Hematopoietic multipotent progenitor cell treated with erythropoietin and hydrocortisone succinate and interleukin-3 and kit ligand, for 6 days (in vitro differentiated cells): ENCODE data around the gene B4GALT1.
A peak's percentile ranks its signal among the peaks of the same experiment; 100 is the strongest.

Source experiments
- DNase-seq: peaks from one replicate; pipeline ENCODE4 v3.0.0-alpha.2; 2015

Gene B4GALT1

GRCh38 chr9:33167084-33167971, at the start of gene B4GALT1:
Gene B4GALT1, minus strand, starts transcription at chr9:33167336. Its CDS starts 167 bp downstream, at chr9:33167169.
- peak; percentile 96 for DNase-seq

- no peak for DNase-seq
Observed at GRCh38 chr9:33211695-33212393, 44.7 kb upstream of the B4GALT1 start.

- DNase-seq = no peak
Observed at GRCh38 chr9:33210006-33210715, 43.0 kb upstream of the B4GALT1 start.

- no peak for DNase-seq
Observed at GRCh38 chr9:33209394-33209793, 42.3 kb upstream of the B4GALT1 start.

GRCh38 chr9:33202552-33203201, 35.5 kb upstream of the B4GALT1 start:
- DNase-seq = peak; percentile 44

- DNase-seq = no peak
Observed at GRCh38 chr9:33202018-33202417, 34.9 kb upstream of the B4GALT1 start.

- DNase-seq = no peak
Observed at GRCh38 chr9:33198165-33198564, 31.0 kb upstream of the B4GALT1 start.

- no peak for DNase-seq
Observed at GRCh38 chr9:33197279-33198152, 30.4 kb upstream of the B4GALT1 start.

GRCh38 chr9:33196736-33197135, 29.6 kb upstream of the B4GALT1 start:
- DNase-seq = no peak

GRCh38 chr9:33193818-33194217, 26.7 kb upstream of the B4GALT1 start:
- no peak for DNase-seq

GRCh38 chr9:33192493-33193255, 25.5 kb upstream of the B4GALT1 start:
- no peak for DNase-seq

- DNase-seq = no peak
Observed at GRCh38 chr9:33190021-33190705, 23.0 kb upstream of the B4GALT1 start.

GRCh38 chr9:33189331-33189791, 22.2 kb upstream of the B4GALT1 start:
- DNase-seq = no peak

GRCh38 chr9:33188711-33189110, 21.6 kb upstream of the B4GALT1 start:
- no peak for DNase-seq

- DNase-seq = no peak
Observed at GRCh38 chr9:33187519-33188218, 20.5 kb upstream of the B4GALT1 start.

- no peak for DNase-seq
Observed at GRCh38 chr9:33186457-33187168, 19.5 kb upstream of the B4GALT1 start.

- DNase-seq = no peak
Observed at GRCh38 chr9:33185858-33186257, 18.7 kb upstream of the B4GALT1 start.

- no peak for DNase-seq
Observed at GRCh38 chr9:33185406-33185805, 18.3 kb upstream of the B4GALT1 start.

GRCh38 chr9:33184963-33185362, 17.8 kb upstream of the B4GALT1 start:
- DNase-seq = no peak
